ENCODE data around the gene PDCD2L. TPM values are rescaled to one million over a fixed set of nuclear protein-coding genes. Genes with fewer than 3 reads are reported as not detected.

The PDCD2L gene
- total RNA-seq, 4 donors from 2014 or later = 5.9 to 20.3 (median 14.7) TPM

- WGBS = 93% methylated on average over 8 of the region's 8 CpGs
- Histone ChIP-seq H3K4me3 (no peak overlapping the region), H3K27me3 (no peaks in the 10 kb centered on the region), H3K4me1 (no peaks in the 10 kb centered on the region), H3K27ac (no peak overlapping the region), H3K36me3 (peaks cover 88% of the 10 kb centered on the region), H3K9me3 (no peaks in the 10 kb centered on the region)
- TF ChIP-seq POLR2AphosphoS5 (IDR thresholded peaks at IDR 0.05) (no peak), EP300 (IDR thresholded peaks at IDR 0.05) (no peak), CTCF (IDR thresholded peaks at IDR 0.05) (no peak), POLR2A (IDR thresholded peaks at IDR 0.05) (no peak)
- no peak for DNase-seq (ENCODE audit: low spot score in 2 of 2)
Measured at GRCh38 chr19:34375598-34375997, 28.6 kb upstream of the PDCD2L start.

- no peak overlapping the region for H3K4me3 ChIP-seq
- no peak for DNase-seq (ENCODE audit: low spot score in 2 of 2)
- TF ChIP-seq CTCF (IDR thresholded peaks at IDR 0.05) (no peak), POLR2A (IDR thresholded peaks at IDR 0.05) (no peak), POLR2AphosphoS5 (IDR thresholded peaks at IDR 0.05) (no peak), EP300 (IDR thresholded peaks at IDR 0.05) (no peak)
- H3K4me1 ChIP-seq = no peaks in the 10 kb centered on the region
- WGBS = 92% methylated on average over 2 of the region's 5 CpGs
- no peaks in the 10 kb centered on the region for H3K27me3 ChIP-seq
- H3K27ac ChIP-seq = no peak overlapping the region
- H3K9me3 ChIP-seq = no peaks in the 10 kb centered on the region
- peaks cover 80% of the 10 kb centered on the region for H3K36me3 ChIP-seq
Measured at GRCh38 chr19:34380639-34381241, 23.5 kb upstream of the PDCD2L start.

- H3K4me3 ChIP-seq = no peak overlapping the region
- H3K9me3 ChIP-seq = no peaks in the 10 kb centered on the region
- WGBS = 93% methylated on average over 13 of the region's 14 CpGs
- DNase-seq (ENCODE audit: low spot score in 2 of 2) = no peak
- no peaks in the 10 kb centered on the region for H3K27me3 ChIP-seq
- H3K27ac ChIP-seq = no peak overlapping the region
- H3K4me1 ChIP-seq = no peaks in the 10 kb centered on the region
- no peak for TF ChIP-seq CTCF (IDR thresholded peaks at IDR 0.05)
- no peak for TF ChIP-seq POLR2A (IDR thresholded peaks at IDR 0.05)
- TF ChIP-seq EP300 (IDR thresholded peaks at IDR 0.05) = no peak
- TF ChIP-seq POLR2AphosphoS5 (IDR thresholded peaks at IDR 0.05) = no peak
- peaks cover 80% of the 10 kb centered on the region for H3K36me3 ChIP-seq
Measured at GRCh38 chr19:34381399-34382251, 22.6 kb upstream of the PDCD2L start.

- Histone ChIP-seq H3K4me1 (no peaks in the 10 kb centered on the region), H3K4me3 (no peak overlapping the region), H3K36me3 (peaks cover 83% of the 10 kb centered on the region), H3K9me3 (no peaks in the 10 kb centered on the region), H3K27me3 (no peaks in the 10 kb centered on the region), H3K27ac (no peak overlapping the region)
- TF ChIP-seq EP300 (IDR thresholded peaks at IDR 0.05) (no peak), POLR2A (IDR thresholded peaks at IDR 0.05) (no peak), CTCF (IDR thresholded peaks at IDR 0.05) (no peak), POLR2AphosphoS5 (IDR thresholded peaks at IDR 0.05) (no peak)
- 100% methylated on average over 3 of the region's 4 CpGs for WGBS
- DNase-seq (ENCODE audit: low spot score in 2 of 2) = no peak
Measured at GRCh38 chr19:34382471-34382870, 21.7 kb upstream of the PDCD2L start.

GRCh38 chr19:34383599-34383998 is 20.6 kb upstream of the PDCD2L start:
- H3K36me3 ChIP-seq = peaks cover 82% of the 10 kb centered on the region
- no peak overlapping the region for H3K4me3 ChIP-seq
- 94% methylated on average over 5 of the region's 5 CpGs for WGBS
- no peaks in the 10 kb centered on the region for H3K9me3 ChIP-seq
- TF ChIP-seq EP300 (IDR thresholded peaks at IDR 0.05) (no peak), POLR2A (IDR thresholded peaks at IDR 0.05) (no peak), POLR2AphosphoS5 (IDR thresholded peaks at IDR 0.05) (no peak), CTCF (IDR thresholded peaks at IDR 0.05) (no peak)
- no peak for DNase-seq (ENCODE audit: low spot score in 2 of 2)
- H3K4me1 ChIP-seq = no peaks in the 10 kb centered on the region
- H3K27ac ChIP-seq = no peak overlapping the region
- no peaks in the 10 kb centered on the region for H3K27me3 ChIP-seq
